BE2C (cell line): Measurements from ENCODE around the gene NR3C2.

ENCODE experiments used
- DNase-seq: peaks from one replicate; pipeline ENCODE4 v3.0.0-alpha.2; 2020
- H3K27me3 ChIP-seq: fragments of 250-450 bp; sonication (Bioruptor Pico); 2 replicates; pipeline ENCODE4 v1.5.1; 2020; ENCODE audit warnings: mild to moderate bottlenecking
- H3K36me3 ChIP-seq: fragments of 250-450 bp; sonication (Bioruptor Pico); 2 replicates; pipeline ENCODE4 v1.5.1; 2020; ENCODE audit warnings: mild to moderate bottlenecking
- H3K4me1 ChIP-seq: fragments of 250-450 bp; sonication (Bioruptor Pico); 2 replicates; pipeline ENCODE4 v1.5.1; 2020
- H3K4me3 ChIP-seq: 2 replicates; pipeline ENCODE4 v1.5.1; 2011; ENCODE audit warnings: low read depth, low read length
- H3K9me3 ChIP-seq: fragments of 250-450 bp; sonication (Bioruptor Pico); 2 replicates; pipeline ENCODE4 v1.5.1; 2020
- TF ChIP-seq, protein P1 (sequence below): IDR thresholded peaks from 2 replicates; pipeline ENCODE4 v1.5.1; 2012; ENCODE audit warnings: mild to moderate bottlenecking, low read depth, low read length

Gene NR3C2

DNA sequence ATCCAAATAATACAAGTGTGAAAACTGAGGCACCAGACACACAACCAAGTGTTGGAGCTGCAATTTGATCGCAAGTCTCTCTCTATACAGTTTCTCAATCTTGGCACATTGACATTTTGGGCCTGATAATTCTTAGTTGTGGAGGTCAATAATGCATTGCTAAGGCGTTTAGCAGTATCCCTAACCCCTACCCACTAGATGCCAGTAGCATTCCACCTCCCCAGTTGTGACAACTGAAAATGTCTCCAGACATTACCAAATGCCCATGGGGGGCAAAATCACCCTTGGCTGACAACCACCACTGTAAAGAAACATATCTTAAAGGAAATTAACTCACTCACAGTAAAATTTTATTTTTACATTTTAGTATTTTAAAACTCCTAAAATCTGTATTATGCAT lies 4.2 kb downstream of the NR3C2 start:
- Histone ChIP-seq H3K9me3 (no peaks in the 10 kb centered on the region), H3K36me3 (no peaks in the 10 kb centered on the region), H3K27me3 (peaks cover 64% of the 10 kb centered on the region), H3K4me1 (no peaks in the 10 kb centered on the region), H3K4me3 (no peak overlapping the region)
- TF ChIP-seq, protein P1, sequence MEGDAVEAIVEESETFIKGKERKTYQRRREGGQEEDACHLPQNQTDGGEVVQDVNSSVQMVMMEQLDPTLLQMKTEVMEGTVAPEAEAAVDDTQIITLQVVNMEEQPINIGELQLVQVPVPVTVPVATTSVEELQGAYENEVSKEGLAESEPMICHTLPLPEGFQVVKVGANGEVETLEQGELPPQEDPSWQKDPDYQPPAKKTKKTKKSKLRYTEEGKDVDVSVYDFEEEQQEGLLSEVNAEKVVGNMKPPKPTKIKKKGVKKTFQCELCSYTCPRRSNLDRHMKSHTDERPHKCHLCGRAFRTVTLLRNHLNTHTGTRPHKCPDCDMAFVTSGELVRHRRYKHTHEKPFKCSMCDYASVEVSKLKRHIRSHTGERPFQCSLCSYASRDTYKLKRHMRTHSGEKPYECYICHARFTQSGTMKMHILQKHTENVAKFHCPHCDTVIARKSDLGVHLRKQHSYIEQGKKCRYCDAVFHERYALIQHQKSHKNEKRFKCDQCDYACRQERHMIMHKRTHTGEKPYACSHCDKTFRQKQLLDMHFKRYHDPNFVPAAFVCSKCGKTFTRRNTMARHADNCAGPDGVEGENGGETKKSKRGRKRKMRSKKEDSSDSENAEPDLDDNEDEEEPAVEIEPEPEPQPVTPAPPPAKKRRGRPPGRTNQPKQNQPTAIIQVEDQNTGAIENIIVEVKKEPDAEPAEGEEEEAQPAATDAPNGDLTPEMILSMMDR = no peak
- DNase-seq = no peak

DNA sequence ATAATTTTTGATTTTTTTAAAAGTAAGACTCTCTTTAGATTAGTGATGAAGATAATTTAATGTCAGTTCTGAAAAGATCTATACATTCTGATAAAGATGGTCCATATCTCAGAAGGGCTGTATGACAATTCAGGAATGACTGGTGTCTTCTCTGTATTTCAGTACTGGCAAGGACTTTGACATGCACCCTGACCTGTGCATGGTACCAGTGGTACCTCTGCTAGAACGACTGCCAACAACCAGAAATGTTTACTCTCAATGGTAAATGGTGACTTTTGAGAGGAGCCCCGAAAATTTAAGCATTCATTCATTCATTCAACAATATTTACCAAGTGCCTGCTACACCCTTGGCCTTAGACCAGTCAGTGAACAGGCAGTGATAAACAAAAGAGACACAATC lies 4.8 kb downstream of the NR3C2 start:
- H3K4me3 ChIP-seq = no peak overlapping the region
- peaks cover 65% of the 10 kb centered on the region for H3K27me3 ChIP-seq
- TF ChIP-seq, protein P1 = no peak
- no peak for DNase-seq
- H3K36me3 ChIP-seq = no peaks in the 10 kb centered on the region
- H3K9me3 ChIP-seq = no peaks in the 10 kb centered on the region
- no peaks in the 10 kb centered on the region for H3K4me1 ChIP-seq

GRCh38 chr4:148436512-148436911 lies 5.7 kb downstream of the NR3C2 start:
- H3K9me3 ChIP-seq = no peaks in the 10 kb centered on the region

DNA sequence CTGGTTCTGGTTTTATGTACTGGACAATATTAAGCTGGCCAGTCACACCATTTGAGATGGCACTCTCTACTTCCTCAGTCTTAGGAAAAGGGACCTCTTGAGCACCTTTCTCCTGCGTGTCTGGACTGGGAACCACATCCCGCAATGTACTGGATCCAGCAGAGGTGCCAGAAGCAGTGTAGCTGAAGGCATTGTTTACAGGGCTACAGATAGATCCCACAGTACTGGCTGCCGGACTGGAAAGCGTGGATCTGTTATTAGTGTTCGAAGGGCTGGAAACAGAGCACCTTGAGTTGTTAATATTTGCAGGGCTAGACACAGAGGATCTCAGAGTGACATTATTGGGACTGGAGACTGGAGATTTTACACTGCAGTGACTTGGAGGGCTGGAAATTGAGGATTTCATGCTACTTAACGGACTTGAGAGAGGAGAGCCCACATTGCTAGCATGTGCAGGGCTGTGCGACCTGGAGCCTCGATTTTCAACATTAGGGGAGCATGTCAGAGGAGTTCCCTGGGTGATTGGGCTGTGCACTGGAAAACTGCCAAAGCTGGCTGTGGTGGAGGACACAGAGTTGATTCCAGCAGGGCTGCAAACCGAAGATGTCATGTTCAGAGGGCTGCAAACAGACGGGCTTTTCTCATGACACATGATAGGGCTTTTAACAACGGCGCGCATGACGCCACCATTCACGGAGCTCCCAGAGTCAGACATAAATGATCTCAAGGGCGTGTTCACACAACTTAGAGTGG lies 6.4 kb downstream of the NR3C2 start:
- H3K9me3 ChIP-seq = no peaks in the 10 kb centered on the region
- H3K36me3 ChIP-seq = no peaks in the 10 kb centered on the region
- H3K27me3 ChIP-seq = peaks cover 56% of the 10 kb centered on the region
- no peak overlapping the region for H3K4me3 ChIP-seq
- no peaks in the 10 kb centered on the region for H3K4me1 ChIP-seq
- TF ChIP-seq, protein P1 = no peak
- DNase-seq = no peak

More at GRCh38 chr4:148436512-148436911, 5.7 kb downstream of the NR3C2 start:
- no peak for DNase-seq
- TF ChIP-seq, protein P1 = no peak
- Histone ChIP-seq H3K36me3 (no peaks in the 10 kb centered on the region), H3K4me3 (no peak overlapping the region), H3K4me1 (no peaks in the 10 kb centered on the region), H3K27me3 (peaks cover 63% of the 10 kb centered on the region)

GRCh38 chr4:148434075-148434773 lies 8.0 kb downstream of the NR3C2 start:
- Histone ChIP-seq H3K36me3 (no peaks in the 10 kb centered on the region), H3K4me1 (no peaks in the 10 kb centered on the region), H3K9me3 (no peaks in the 10 kb centered on the region), H3K27me3 (peaks cover 46% of the 10 kb centered on the region), H3K4me3 (no peak overlapping the region)
- DNase-seq = no peak
- TF ChIP-seq, protein P1 = no peak

DNA sequence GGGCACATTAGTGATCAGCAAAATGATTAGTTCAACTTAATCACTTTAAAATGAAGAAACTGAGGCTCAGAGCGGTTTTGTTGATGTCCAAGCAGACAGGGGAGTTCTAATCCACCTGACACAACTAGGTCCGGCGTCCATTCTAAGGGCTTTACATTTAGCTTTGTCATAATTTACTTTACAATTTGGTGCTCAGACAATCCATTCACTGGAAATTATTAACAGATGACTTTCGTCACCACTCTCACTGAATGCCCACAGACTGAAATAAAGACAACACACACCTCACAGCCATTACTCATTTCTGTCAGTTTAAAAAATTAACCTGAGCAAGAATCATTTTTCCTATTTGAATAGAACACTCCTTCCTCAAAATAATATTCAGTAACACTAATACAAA lies 10.8 kb downstream of the NR3C2 start:
- H3K36me3 ChIP-seq = no peaks in the 10 kb centered on the region
- no peak overlapping the region for H3K4me3 ChIP-seq
- H3K27me3 ChIP-seq = peaks cover 42% of the 10 kb centered on the region
- TF ChIP-seq, protein P1 = no peak
- no peaks in the 10 kb centered on the region for H3K9me3 ChIP-seq
- no peaks in the 10 kb centered on the region for H3K4me1 ChIP-seq
- DNase-seq = no peak
